Skeletal muscle tissue (tissue), 4 donors: Measurements from ENCODE around the gene RASA4B. TPM values are rescaled to one million over a fixed set of nuclear protein-coding genes. Genes with fewer than 3 reads are reported as not detected.
"Not testable (repeated sequence)": the region's sequence is repeated elsewhere in the genome, so short reads cannot be mapped to it uniquely, and the experiment has no call there.

Experiments
- H3K27ac ChIP-seq: one replicate; pipeline ENCODE4 v1.7.0; 2013; ENCODE audit warnings: mild to moderate bottlenecking, low read depth, low read length, inconsistent platforms
- H3K27me3 ChIP-seq, 3 donors: one replicate each; pipeline ENCODE4 v1.7.0; 2013; ENCODE audit warnings: low read length in 3 of 3; ENCODE audit not compliant: control insufficient read depth in 3 of 3, insufficient read depth in 3 of 3
- H3K36me3 ChIP-seq, 3 donors: one replicate each; pipeline ENCODE4 v1.7.0; 2013; ENCODE audit warnings: low read length in 3 of 3; ENCODE audit not compliant: control insufficient read depth in 3 of 3, insufficient read depth in 3 of 3
- H3K4me1 ChIP-seq, 3 donors: one replicate each; pipeline ENCODE4 v1.7.0; 2013; ENCODE audit warnings: low read length in 3 of 3, mild to moderate bottlenecking in 3 of 3; ENCODE audit not compliant: control insufficient read depth in 3 of 3, insufficient read depth in 3 of 3
- H3K4me3 ChIP-seq, 3 donors: one replicate each; pipeline ENCODE4 v1.7.0; 2013; ENCODE audit warnings: low read length in 3 of 3
- H3K9ac ChIP-seq, 3 donors: one replicate each; pipeline ENCODE4 v1.7.0; 2013; ENCODE audit warnings: low read length in 3 of 3, mild to moderate bottlenecking in 3 of 3, moderate library complexity in 2 of 3, low read depth in 1 of 3
- H3K9me3 ChIP-seq, 3 donors: one replicate each; pipeline ENCODE4 v1.7.0; 2013; ENCODE audit warnings: low read length in 3 of 3; ENCODE audit not compliant: control insufficient read depth in 3 of 3
- total RNA-seq: library from RNA; depleted of rRNA; stranded (reverse); fragments of >200 nt; gene quantifications from one replicate; pipeline ENCODE4 v1.2.3, GENCODE V29; 2014
- donor health status: Osteomylitis.

RASA4B gene
- total RNA-seq, 1 donor from 2014 or later, result 2.6 TPM

DNA sequence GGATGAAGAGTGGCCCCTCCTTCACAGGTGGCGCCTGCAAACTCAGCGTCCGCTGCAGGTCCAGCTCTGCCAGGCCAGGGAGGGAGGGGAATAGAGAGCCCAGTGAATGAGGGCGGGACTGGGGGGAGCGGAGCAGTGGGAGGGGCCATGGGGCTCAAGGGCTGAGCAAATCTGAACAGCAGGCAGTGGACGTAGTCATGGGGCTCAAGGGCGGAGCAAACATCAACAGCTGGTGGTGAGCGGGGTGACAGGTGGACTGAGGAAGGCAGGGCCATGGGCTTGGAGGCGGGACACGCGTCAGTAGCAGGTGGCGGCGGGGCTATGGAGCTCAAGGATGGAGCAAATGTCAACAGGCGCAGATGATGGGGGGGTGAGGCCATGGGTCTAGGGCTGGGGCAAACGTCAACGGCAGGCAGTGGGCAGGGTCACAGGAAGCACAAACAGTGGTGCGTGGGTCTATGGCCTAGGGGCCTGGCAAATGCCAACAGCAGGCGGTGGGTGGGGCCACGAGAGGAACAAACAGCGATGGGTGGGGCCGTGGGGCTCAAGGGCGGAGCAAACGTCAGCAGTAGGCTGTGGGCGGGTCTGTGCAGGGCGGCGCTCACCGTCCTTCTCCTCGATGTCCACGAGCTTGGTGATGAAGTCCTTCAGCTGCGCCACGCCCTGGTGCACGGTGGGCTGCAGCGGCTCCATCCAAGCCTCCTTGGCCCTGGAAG lies 24.2 kb downstream of the RASA4B start:
- not testable (repeated sequence) for H3K27ac ChIP-seq, H3K4me1 ChIP-seq, H3K4me3 ChIP-seq, H3K9ac ChIP-seq, H3K36me3 ChIP-seq, H3K27me3 ChIP-seq, H3K9me3 ChIP-seq

DNA sequence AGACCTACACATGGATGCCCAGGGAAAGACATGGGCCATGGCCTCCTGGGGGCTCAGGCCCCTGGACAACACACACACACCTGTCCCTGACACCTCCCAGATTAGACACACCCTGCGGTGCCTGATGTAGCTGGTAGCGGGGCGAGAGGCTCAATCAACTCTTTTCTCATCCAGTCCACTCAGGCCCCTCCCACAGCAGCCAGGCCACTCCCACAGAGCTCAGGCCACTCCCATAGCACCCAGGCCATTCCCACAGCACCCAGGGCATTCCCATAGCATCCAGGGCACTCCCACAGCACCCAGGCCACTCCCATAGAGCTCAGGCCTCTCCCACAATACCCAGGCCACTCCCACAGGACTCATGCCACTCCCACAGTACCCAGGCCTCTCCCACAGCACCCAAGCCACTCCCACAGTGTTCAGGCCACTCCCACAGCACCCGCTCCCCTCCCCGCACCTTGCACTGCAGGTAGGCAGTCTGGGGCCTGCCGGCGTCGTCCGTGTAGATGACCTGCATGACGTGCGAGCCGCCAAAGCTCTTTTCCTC lies 27.0 kb downstream of the RASA4B start:
- not testable (repeated sequence) for H3K36me3 ChIP-seq, H3K27ac ChIP-seq, H3K4me3 ChIP-seq, H3K27me3 ChIP-seq, H3K4me1 ChIP-seq, H3K9me3 ChIP-seq, H3K9ac ChIP-seq

GRCh38 chr7:102484317-102484716 lies 33.3 kb downstream of the RASA4B start:
- not testable (repeated sequence) for H3K27me3 ChIP-seq, H3K9me3 ChIP-seq, H3K9ac ChIP-seq

DNA sequence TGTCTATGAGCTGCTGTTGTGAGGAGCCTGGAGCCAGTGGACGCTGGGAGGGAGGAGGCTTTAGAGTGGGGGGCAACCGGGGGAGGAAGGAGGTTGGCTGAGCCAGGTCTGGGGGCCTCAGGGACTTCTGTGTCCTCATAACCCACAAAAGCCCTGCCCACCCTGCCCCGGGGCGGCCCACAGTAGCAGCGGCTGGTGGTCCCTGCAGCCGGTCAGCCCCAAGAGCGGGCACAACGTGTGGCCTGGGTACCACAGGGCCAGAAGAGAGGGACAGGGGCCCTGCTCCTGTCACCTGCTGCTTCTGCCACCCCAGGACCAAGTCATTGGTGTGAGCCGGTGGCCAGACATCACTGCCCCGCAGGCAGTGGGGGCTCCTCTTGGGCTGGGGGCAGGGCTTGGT lies 35.6 kb downstream of the RASA4B start:
- not testable (repeated sequence) for H3K36me3 ChIP-seq, H3K4me1 ChIP-seq, H3K9ac ChIP-seq, H3K9me3 ChIP-seq, H3K27ac ChIP-seq, H3K4me3 ChIP-seq, H3K27me3 ChIP-seq

More at GRCh38 chr7:102484317-102484716, 33.3 kb downstream of the RASA4B start:
- not testable (repeated sequence) for H3K36me3 ChIP-seq, H3K27ac ChIP-seq, H3K4me1 ChIP-seq, H3K4me3 ChIP-seq

GRCh38 chr7:102479982-102480637 lies 37.5 kb downstream of the RASA4B start:
- not testable (repeated sequence) for H3K4me3 ChIP-seq, H3K4me1 ChIP-seq, H3K9me3 ChIP-seq, H3K27me3 ChIP-seq, H3K9ac ChIP-seq, H3K27ac ChIP-seq, H3K36me3 ChIP-seq

DNA sequence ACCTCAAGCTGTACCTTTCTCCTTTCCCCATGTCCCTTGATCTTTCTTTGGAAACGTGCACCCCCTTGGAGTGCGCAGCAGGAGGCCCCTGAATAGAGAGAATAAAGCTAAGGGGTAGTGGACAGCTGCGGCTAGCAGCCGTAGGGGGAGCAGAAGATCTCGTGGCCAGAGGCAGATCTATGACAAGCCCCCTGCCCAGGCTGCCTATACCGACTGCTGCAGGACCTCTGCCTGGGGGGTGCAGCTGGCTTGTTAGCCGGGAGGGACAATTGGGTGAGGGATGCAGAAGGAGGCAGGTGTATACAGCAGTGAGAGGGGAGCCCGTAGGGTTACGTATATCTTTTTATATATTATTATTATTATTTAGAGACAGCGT lies 38.4 kb downstream of the RASA4B start:
- H3K4me1 ChIP-seq, H3K27me3 ChIP-seq, H3K9ac ChIP-seq, H3K27ac ChIP-seq, H3K36me3 ChIP-seq, H3K4me3 ChIP-seq, H3K9me3 ChIP-seq: not testable (repeated sequence)

GRCh38 chr7:102478314-102479208 lies 39.0 kb downstream of the RASA4B start, which contains the start of gene POLR2J:
Gene POLR2J, minus strand, starts transcription at chr7:102478922. Its CDS starts 62 bp downstream, at chr7:102478860.
- not testable (repeated sequence) for H3K4me1 ChIP-seq, H3K27ac ChIP-seq, H3K9me3 ChIP-seq, H3K27me3 ChIP-seq, H3K4me3 ChIP-seq, H3K36me3 ChIP-seq
- H3K9ac ChIP-seq, result peak within 1 kb of the TSS in 1 of 3 donors; percentile 45

GRCh38 chr7:102474736-102475435 lies 42.7 kb downstream of the RASA4B start:
- H3K9ac ChIP-seq, H3K9me3 ChIP-seq, H3K4me3 ChIP-seq, H3K27ac ChIP-seq, H3K27me3 ChIP-seq: not testable (repeated sequence)
- Histone ChIP-seq H3K36me3 (peaks cover 7 to 18% (median 9%) of the 10 kb centered on the region in 3 donors), H3K4me1 (peaks cover 0 to 12% (median 5%) of the 10 kb centered on the region in 3 donors)

GRCh38 chr7:102474116-102474515 lies 43.5 kb downstream of the RASA4B start:
- not testable (repeated sequence) for H3K27me3 ChIP-seq, H3K9ac ChIP-seq, H3K4me3 ChIP-seq, H3K27ac ChIP-seq, H3K9me3 ChIP-seq
- peaks cover 7 to 18% (median 9%) of the 10 kb centered on the region in 3 donors for H3K36me3 ChIP-seq
- peaks cover 0 to 13% (median 5%) of the 10 kb centered on the region in 3 donors for H3K4me1 ChIP-seq
